Tongue (tissue), 2 donors: ENCODE measurements around the gene RFX8. TPM values are rescaled to one million over a fixed set of nuclear protein-coding genes. Genes with fewer than 3 reads are reported as not detected.

Source experiments
- DNase-seq: peaks from one replicate; pipeline ENCODE4 v3.0.0-alpha.2; 2015
- total RNA-seq: library from RNA; depleted of rRNA; stranded (reverse); fragments of >200 nt; gene quantifications from one replicate; pipeline ENCODE4 v1.2.3, GENCODE V29; 2014

RFX8 gene
- total RNA-seq, 1 donor from 2014 or later = 0.51 TPM

- DNase-seq = no peak
Measured at GRCh38 chr2:101348883-101349282, 126.0 kb downstream of the RFX8 start.

Other genes starting within 250 kb of the RFX8 start
- 18.4 TPM for gene CNOT11, start 222.2 kb downstream of the RFX8 start, total RNA-seq
- 64.8 TPM for gene RNF149, start 166.4 kb downstream of the RFX8 start, total RNA-seq
- 0.92 TPM for gene CREG2, start 87.6 kb downstream of the RFX8 start, total RNA-seq
- 111 TPM for gene MAP4K4, start 222.6 kb upstream of the RFX8 start, total RNA-seq